Raji (cell line): ENCODE data around the gene PRKCQ.

ENCODE experiments used
- POLR2A ChIP-seq: IDR thresholded peaks from 2 replicates; pipeline ENCODE4 v1.6.1; 2011; ENCODE audit warnings: low read depth, low read length, control low read depth; ENCODE audit not compliant: insufficient read depth

PRKCQ gene

DNA sequence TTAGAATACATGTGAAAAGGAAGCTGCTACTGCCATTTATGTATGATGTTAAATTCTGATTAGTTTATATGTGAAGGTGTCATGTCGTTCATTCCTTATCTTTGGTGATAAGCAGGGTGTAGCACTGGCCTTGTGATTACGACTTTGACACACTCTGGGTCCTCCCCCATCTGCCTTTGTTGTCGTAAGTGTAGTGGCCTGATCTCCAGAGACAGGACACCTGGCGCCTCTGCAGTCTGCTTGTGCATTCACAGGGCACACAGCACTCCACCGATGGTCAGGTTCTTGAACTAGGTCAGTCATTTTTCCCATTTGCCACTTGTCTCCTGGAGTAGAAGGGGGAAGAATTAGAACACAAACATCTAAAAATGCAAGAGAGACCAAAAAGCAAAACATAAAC is 186.0 kb downstream of the PRKCQ start:
- TF ChIP-seq POLR2A, result no peak

DNA sequence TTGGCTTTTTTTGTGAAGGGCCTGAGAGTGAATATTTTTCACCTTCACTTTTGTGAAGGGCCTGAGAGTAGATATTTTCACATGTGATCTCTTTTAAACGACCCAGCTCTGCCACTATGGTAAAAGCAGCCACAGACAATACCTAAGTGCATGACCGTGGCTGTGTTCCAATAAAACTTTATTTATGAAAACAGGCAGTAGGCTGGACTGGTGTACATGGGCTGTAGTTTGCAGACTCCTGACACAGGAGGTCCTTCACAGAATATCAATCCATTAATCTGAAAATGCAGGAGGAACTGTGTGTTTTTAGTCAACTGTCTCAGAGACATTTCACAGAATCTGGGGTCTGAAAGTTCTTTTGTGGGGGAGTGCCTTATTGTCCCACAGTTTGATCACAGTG is 186.9 kb downstream of the PRKCQ start:
- TF ChIP-seq POLR2A, result no peak

DNA sequence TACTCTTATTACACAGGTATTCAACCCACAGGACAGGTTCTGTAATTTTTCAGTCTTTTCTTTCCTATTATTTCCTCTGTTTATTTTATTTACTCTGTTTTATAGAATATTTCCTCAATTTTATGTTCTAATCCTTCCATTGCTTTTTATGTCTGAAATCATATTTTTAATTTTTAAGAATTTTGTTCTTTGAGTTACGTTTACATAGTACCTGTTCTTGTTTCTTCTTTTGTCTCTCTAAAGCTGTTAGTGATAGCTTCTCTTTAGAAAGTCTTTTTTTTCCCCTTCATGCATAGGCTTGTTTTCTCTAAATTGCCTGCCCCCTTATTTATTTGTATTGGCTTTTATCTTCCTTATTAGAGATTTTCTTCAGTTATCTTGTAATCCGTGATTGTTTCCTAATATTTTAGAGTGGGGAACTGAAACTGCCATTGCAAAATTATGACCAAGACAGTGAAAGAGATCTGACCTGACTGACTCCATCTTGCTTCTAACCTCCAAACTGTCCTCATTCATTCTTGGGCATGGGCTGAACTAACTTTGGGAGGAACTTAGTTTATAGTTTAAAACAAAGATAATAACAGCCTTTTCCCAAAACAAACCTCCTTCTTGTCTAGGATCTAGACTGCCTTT is 189.7 kb downstream of the PRKCQ start:
- TF ChIP-seq POLR2A, result no peak

DNA sequence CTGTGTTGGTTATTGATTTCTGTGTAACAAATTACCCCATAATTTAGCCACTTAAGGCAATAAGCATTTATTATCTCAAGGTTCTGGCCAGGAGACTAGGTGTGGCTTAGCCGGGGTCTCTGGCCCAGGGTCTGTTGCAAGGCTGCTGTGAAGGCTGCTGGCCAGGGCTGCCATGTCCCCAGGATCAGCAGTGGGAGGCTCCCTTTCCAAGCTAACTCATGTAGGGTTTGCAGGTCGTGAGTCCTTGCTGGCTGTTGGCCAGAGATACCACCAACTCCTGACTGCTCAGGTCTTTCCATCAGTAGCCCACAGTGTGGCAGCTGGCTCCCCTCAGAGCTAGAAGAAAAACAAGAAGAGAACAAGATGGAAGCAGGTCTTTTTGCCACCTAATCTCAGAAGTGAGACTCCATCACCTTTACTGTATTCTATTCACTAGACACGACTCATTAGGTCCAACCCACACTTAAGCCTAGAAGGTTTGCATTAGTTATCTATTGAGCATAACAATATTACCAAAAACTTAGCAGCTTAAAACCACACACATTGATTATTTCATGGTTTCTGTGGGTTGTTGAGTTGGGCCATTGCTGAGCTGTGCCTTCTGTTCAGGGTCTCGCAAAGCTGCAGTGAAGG is 191.7 kb downstream of the PRKCQ start:
- TF ChIP-seq POLR2A, result no peak

DNA sequence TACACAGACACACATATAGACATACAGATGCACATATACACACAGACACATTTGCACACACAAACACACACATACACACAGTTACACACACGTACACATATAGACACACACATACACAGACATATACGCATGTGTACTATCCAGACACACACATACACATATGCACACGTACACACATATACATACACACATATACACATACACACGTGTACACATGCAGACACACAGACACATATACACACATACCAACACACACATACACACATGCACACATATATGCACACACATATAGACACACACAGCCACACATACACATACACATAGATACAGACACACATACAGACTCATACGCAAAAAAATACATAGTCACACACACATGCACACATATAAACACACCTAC is 193.1 kb downstream of the PRKCQ start:
- TF ChIP-seq POLR2A, result no peak

DNA sequence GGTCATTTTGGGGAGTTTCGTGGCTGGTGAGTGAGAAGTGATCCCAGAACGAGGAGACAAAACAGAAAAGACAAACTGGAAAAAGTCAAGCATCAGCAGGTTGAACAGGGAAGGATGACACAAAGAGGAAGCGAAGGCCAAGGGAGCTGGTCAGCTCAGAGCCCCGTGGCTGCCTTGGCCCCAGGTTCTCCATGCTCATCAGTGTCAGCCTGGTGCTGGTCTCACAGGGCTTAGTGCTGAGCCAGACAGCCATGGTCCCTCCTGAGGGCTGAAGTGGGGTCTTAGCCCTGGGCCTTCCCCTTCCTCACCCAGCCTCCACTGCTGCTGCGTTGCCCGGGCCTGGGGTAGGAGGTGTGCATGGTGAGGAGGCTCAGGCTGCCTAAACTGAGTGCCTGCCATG is 193.7 kb downstream of the PRKCQ start:
- TF ChIP-seq POLR2A, result no peak

DNA sequence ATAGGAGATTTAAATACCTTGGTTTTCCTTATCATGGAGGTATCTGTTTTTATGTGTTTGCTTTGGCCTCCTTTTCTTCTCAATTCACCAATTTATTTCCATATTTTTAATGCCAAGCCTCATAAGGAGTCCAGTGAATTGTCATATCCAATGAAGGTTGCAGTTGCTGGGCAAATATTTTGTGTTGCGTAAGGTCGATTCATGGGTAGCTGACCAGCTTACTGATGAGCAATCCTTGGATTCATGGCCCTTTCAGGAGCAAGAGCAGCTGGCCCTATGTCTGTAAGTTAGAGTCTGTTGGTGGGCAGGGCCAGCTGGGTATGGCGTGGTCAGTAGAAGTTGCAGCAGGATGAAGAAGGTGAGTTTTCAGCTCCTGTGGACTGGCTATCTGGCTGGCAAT is 194.4 kb downstream of the PRKCQ start:
- TF ChIP-seq POLR2A, result no peak

DNA sequence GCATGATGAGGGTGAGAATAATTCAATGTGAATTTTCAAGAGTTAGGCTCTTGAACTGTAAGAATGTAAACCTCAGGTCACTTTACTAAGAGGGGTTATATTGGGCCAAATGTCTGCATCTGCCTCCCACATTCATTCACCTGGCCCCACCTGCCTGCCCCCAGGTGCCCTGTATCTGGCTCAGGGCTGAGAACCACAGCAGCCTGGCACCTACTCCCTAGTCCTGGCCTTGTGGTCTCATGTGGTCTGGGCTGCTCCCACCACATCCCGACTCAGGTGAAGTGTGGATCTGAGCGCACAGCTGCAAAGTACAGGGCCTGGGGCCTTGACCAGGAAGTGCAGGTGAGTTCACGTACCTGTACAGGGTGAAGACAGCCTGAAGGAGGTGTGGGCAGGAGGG is 195.2 kb downstream of the PRKCQ start:
- no peak for TF ChIP-seq POLR2A

DNA sequence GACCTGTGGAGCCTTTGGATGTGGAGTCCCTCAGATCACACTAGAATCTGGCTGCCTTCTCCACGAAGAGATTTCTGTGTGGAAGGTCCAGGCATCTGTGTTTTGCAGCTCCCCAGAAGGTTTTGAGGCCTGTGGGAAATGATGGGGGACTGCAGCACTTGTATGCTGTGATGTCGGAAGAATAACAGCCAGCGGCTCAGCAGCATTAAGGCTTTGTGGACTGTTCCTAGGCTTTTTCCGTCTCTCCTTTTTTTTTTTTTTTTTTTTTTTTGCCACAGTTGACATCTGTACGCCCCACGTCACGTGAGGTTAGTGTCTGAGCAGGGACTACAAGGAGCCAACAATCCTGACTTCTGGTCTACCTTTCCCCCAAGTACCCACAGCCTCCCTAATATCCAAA is 196.0 kb downstream of the PRKCQ start:
- TF ChIP-seq POLR2A, result no peak

DNA sequence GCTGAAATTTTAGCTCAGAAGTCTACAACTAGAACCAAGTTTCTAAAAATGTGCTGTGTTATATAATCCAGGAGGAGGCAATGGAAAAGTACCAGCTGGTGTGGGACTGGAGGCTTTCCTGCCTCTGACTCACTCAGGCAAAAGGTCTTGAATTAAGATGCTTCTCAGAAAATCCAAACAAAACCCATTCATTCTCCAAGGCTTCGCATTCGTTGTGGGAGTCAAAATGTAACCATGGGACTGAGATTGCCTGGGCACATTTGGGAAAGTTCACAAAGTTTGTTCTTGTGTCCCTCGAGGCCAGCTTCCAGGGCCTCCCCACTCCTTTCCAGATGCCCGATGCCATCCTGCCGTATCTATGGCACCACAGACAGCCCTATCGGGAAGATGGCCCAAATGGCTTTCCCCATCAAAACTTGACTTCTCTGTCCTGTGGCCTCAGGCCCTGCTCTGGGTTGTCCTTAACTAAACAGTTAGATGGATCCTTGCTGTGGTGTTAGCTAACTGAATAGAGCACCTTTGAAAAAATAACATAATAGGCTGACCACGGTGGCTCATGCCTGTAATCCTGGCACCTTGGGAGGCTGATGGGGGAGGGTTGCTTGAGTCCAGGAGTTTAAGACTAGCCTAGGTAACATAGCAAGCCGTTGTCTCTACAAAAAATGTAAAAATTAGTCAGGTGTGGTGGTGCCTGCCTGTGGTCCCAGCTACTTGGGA is 196.8 kb downstream of the PRKCQ start:
- no peak for TF ChIP-seq POLR2A

DNA sequence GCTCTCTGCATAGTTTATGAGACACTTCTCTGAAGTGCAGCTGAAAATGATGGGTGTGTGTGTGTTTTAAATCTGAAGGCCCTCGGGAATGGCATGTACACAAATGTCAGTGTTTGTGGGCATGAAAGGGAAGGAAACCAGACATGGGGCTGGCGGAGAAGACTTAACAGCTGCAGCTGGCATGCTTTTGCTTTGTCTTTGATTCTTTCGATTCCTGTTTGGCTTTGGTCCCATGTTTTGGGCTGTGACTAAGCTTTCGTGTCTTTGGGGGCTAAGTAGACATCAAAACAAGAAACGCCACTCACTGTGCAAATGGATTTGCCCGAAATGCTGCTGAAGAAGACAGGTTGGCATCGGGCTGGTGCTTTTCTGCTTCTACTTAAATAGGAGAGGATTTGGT is 198.0 kb downstream of the PRKCQ start:
- no peak for TF ChIP-seq POLR2A

DNA sequence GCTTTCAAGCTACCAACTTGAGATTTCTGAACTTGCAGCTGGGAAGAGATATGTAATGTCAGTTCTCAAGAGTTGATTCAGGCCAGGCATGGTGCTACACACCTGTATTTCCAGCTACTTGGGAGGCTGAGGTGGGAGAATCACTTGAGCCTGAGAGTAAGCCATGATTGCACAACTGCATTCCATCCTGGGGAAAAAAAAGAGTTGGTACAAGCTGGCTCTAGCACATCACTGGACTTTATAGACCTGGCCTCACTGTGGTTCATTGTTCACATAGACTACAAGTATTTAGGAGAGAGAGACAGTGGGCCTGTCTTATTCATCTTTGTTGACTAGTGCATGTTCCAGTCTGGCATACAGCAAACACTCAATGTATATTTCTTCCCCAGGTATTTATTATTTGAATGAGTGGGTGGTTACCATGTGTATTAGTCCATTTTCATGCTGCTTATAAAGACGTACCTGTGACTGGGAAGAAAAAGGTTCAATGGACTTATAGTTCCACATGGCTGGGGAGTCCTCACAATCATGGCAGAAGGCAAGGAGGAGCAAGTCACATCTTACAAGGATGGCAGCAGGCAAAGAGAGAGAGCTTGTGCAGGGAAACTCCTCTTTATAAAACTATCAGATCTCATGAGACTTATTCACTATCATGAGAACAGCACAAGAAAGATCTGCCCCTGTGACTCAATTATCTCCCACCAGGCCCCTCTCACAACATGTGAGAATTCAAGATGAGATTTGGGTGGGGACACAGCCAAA is 200.9 kb downstream of the PRKCQ start:
- no peak for TF ChIP-seq POLR2A
